Myocyte (in vitro differentiated cells): ENCODE data around the gene HOXC6. TPM values are rescaled to one million over a fixed set of nuclear protein-coding genes. Genes with fewer than 3 reads are reported as not detected.

Source experiments
- DNase-seq: peaks from one replicate; pipeline ENCODE4 v3.0.0-alpha.2; 2012; ENCODE audit warnings: low read depth
- total RNA-seq: library from RNA; depleted of rRNA; stranded (reverse); fragments of >200 nt; gene quantifications from 2 replicates; pipeline ENCODE4 v1.2.3, GENCODE V29; 2014

Gene HOXC6
- total RNA-seq, 1 donor from 2014 or later, result 2.3 TPM

GRCh38 chr12:54025499-54026405, 2.5 kb upstream of the HOXC6 start:
- peak; percentile 61 for DNase-seq

- no peak for DNase-seq
Observed at GRCh38 chr12:54026640-54027441, 1.4 kb upstream of the HOXC6 start.

- DNase-seq, result no peak
Observed at GRCh38 chr12:54027442-54027786, 826 bp upstream of the HOXC6 start.

GRCh38 chr12:54029529-54030441, 1.5 kb downstream of the HOXC6 start:
- no peak for DNase-seq

GRCh38 chr12:54030442-54030801, 2.2 kb downstream of the HOXC6 start:
- DNase-seq, result no peak

GRCh38 chr12:54030889-54031471, 2.7 kb downstream of the HOXC6 start:
- DNase-seq, result no peak

- DNase-seq, result no peak
Observed at GRCh38 chr12:54031480-54031879, 3.2 kb downstream of the HOXC6 start.

GRCh38 chr12:54032086-54032619, 3.9 kb downstream of the HOXC6 start:
- no peak for DNase-seq

GRCh38 chr12:54032627-54033100, 4.4 kb downstream of the HOXC6 start, which contains the start of gene HOXC5:
Gene HOXC5 (plus strand): TSS chr12:54033050. CDS start chr12:54033123, 73 bp downstream.
- DNase-seq, result peak; percentile 89

GRCh38 chr12:54033106-54033979, 5.1 kb downstream of the HOXC6 start:
- DNase-seq, result peak; percentile 62

GRCh38 chr12:54033980-54034784, 5.9 kb downstream of the HOXC6 start:
- peak; percentile 35 for DNase-seq

GRCh38 chr12:54034785-54035310, 6.6 kb downstream of the HOXC6 start:
- DNase-seq, result no peak

- no peak for DNase-seq
Observed at GRCh38 chr12:54035568-54036264, 7.5 kb downstream of the HOXC6 start.

GRCh38 chr12:54036620-54037359, 8.6 kb downstream of the HOXC6 start:
- peak; percentile 66 for DNase-seq

- no peak for DNase-seq
Observed at GRCh38 chr12:54037360-54038283, 9.4 kb downstream of the HOXC6 start.
